MM.1S (cell line): ENCODE results near the gene GLB1L3.

Source experiments
- DNase-seq: peaks from one replicate; pipeline ENCODE4 v3.0.0-alpha.2; 2015
- H2AFZ ChIP-seq: fragments of 300-600 bp; sonication (generic); 2 replicates; pipeline ENCODE4 v1.6.0; 2016; ENCODE audit warnings: antibody characterized with exemption, low read length
- H3F3A ChIP-seq: fragments of 300-600 bp; sonication (generic); 2 replicates; pipeline ENCODE4 v1.6.1; 2016; ENCODE audit warnings: mild to moderate bottlenecking, antibody characterized with exemption, low read length, moderate library complexity, mixed read lengths; ENCODE audit not compliant: insufficient read depth
- H3K27ac ChIP-seq: fragments of 300-600 bp; sonication (generic); 2 replicates; pipeline ENCODE4 v1.5.1; 2016; ENCODE audit warnings: mild to moderate bottlenecking, low read length
- H3K27me3 ChIP-seq: fragments of 300-600 bp; sonication (generic); replicated peaks from 2 replicates; pipeline ENCODE4 v1.6.0; 2016; ENCODE audit warnings: low read length; ENCODE audit not compliant: insufficient read depth
- H3K36me3 ChIP-seq: fragments of 300-600 bp; sonication (generic); replicated peaks from 2 replicates; pipeline ENCODE4 v1.6.1; 2016; ENCODE audit warnings: mild to moderate bottlenecking, low read length, mixed read lengths; ENCODE audit not compliant: insufficient read depth
- H3K4me1 ChIP-seq: fragments of 300-600 bp; sonication (generic); 2 replicates; pipeline ENCODE4 v1.6.1; 2016; ENCODE audit warnings: low read length, mixed read lengths
- H3K4me2 ChIP-seq: fragments of 300-600 bp; sonication (generic); 2 replicates; pipeline ENCODE4 v1.6.0; 2016; ENCODE audit warnings: low read depth, low read length
- H3K4me3 ChIP-seq: fragments of 300-600 bp; sonication (generic); 2 replicates; pipeline ENCODE4 v1.5.1; 2016; ENCODE audit warnings: low read length, mixed read lengths
- H3K79me2 ChIP-seq: fragments of 300-600 bp; sonication (generic); 2 replicates; pipeline ENCODE4 v1.6.1; 2016; ENCODE audit warnings: mixed run types, low read length, mixed read lengths
- H3K9ac ChIP-seq: fragments of 300-600 bp; sonication (generic); 2 replicates; pipeline ENCODE4 v1.6.1; 2016; ENCODE audit warnings: low read length, mixed read lengths
- H3K9me2 ChIP-seq: fragments of 300-600 bp; sonication (generic); replicated peaks from 2 replicates; pipeline ENCODE4 v1.6.1; 2016; ENCODE audit warnings: mild to moderate bottlenecking, low read length, mixed read lengths; ENCODE audit not compliant: insufficient read depth
- H3K9me3 ChIP-seq: fragments of 300-600 bp; sonication (generic); replicated peaks from 2 replicates; pipeline ENCODE4 v1.6.1; 2016; ENCODE audit warnings: mild to moderate bottlenecking, low read length, mixed read lengths; ENCODE audit not compliant: insufficient read depth
- H4K20me1 ChIP-seq: fragments of 300-600 bp; sonication (generic); 2 replicates; pipeline ENCODE4 v1.6.1; 2016; ENCODE audit warnings: mild to moderate bottlenecking, low read length, moderate library complexity, mixed read lengths; ENCODE audit not compliant: insufficient read depth
- CTCF ChIP-seq: fragments of 300-600 bp; sonication (generic); IDR thresholded peaks from 2 replicates; pipeline ENCODE4 v1.5.1; 2016; ENCODE audit warnings: antibody characterized with exemption, low read length, mixed read lengths
- EZH2 ChIP-seq: fragments of 300-600 bp; sonication (generic); optimal IDR thresholded peaks from 2 replicates; pipeline ENCODE3; 2017; ENCODE audit warnings: low read depth, mild to moderate bottlenecking, antibody characterized with exemption, low read length, mixed read lengths
- EZH2phosphoT487 ChIP-seq: fragments of 300-600 bp; sonication (generic); IDR thresholded peaks from 2 replicates; pipeline ENCODE4 v1.6.1; 2018; ENCODE audit warnings: antibody characterized with exemption, low read length

The GLB1L3 gene

GRCh38 chr11:134338654-134339053, 62.5 kb downstream of the GLB1L3 start:
- Histone ChIP-seq H3K9ac (no peak overlapping the region), H3K4me3 (no peak overlapping the region), H3K9me2 (no peaks in the 10 kb centered on the region), H3K27ac (no peak overlapping the region), H3K27me3 (0 out of 2 replicates have a peak, but pooled peaks cover 2% of the 10 kb centered on the region), H3K4me1 (no peaks in the 10 kb centered on the region), H3K9me3 (no peaks in the 10 kb centered on the region), H4K20me1 (no peaks in the 10 kb centered on the region), H3K4me2 (no peak overlapping the region), H2AFZ (no peak overlapping the region), H3K79me2 (no peaks in the 10 kb centered on the region), H3F3A (no peaks in the 10 kb centered on the region), H3K36me3 (no peaks in the 10 kb centered on the region)
- DNase-seq: no peak
- TF ChIP-seq EZH2 (no peak), EZH2phosphoT487 (no peak), CTCF (no peak)

- no peak overlapping the region for H3K4me3 ChIP-seq
- no peak overlapping the region for H3K27ac ChIP-seq
- H3K27me3 ChIP-seq: 0 out of 2 replicates have a peak, but pooled peaks cover 2% of the 10 kb centered on the region
- no peaks in the 10 kb centered on the region for H3K9me2 ChIP-seq
- no peak overlapping the region for H2AFZ ChIP-seq
- H3K9ac ChIP-seq: no peak overlapping the region
- H3K9me3 ChIP-seq: no peaks in the 10 kb centered on the region
- H3K79me2 ChIP-seq: no peaks in the 10 kb centered on the region
- H3K36me3 ChIP-seq: no peaks in the 10 kb centered on the region
- H4K20me1 ChIP-seq: no peaks in the 10 kb centered on the region
- TF ChIP-seq EZH2 (no peak), EZH2phosphoT487 (no peak), CTCF (no peak)
- no peaks in the 10 kb centered on the region for H3F3A ChIP-seq
- H3K4me2 ChIP-seq: no peak overlapping the region
- no peak for DNase-seq
- no peaks in the 10 kb centered on the region for H3K4me1 ChIP-seq
Observed at GRCh38 chr11:134339756-134340155, 63.6 kb downstream of the GLB1L3 start.

- H3K4me2 ChIP-seq: no peak overlapping the region
- no peak overlapping the region for H3K9ac ChIP-seq
- H3K36me3 ChIP-seq: no peaks in the 10 kb centered on the region
- H3F3A ChIP-seq: no peaks in the 10 kb centered on the region
- DNase-seq: no peak
- no peaks in the 10 kb centered on the region for H3K79me2 ChIP-seq
- no peak overlapping the region for H2AFZ ChIP-seq
- H4K20me1 ChIP-seq: no peaks in the 10 kb centered on the region
- H3K9me3 ChIP-seq: no peaks in the 10 kb centered on the region
- no peak for TF ChIP-seq EZH2phosphoT487
- no peaks in the 10 kb centered on the region for H3K9me2 ChIP-seq
- H3K27ac ChIP-seq: no peak overlapping the region
- H3K4me1 ChIP-seq: no peaks in the 10 kb centered on the region
- 0 out of 2 replicates have a peak, but pooled peaks cover 2% of the 10 kb centered on the region for H3K27me3 ChIP-seq
- H3K4me3 ChIP-seq: no peak overlapping the region
Observed at GRCh38 chr11:134340354-134340964, 64.3 kb downstream of the GLB1L3 start.

- Histone ChIP-seq H3K9ac (no peak overlapping the region), H3K9me3 (no peaks in the 10 kb centered on the region), H2AFZ (no peak overlapping the region), H3K4me2 (no peak overlapping the region), H3K9me2 (no peaks in the 10 kb centered on the region), H3K27ac (no peak overlapping the region), H3K36me3 (no peaks in the 10 kb centered on the region), H3K79me2 (no peaks in the 10 kb centered on the region), H3K4me3 (no peak overlapping the region), H3K4me1 (no peaks in the 10 kb centered on the region), H3K27me3 (0 out of 2 replicates have a peak, but pooled peaks cover 2% of the 10 kb centered on the region), H4K20me1 (no peaks in the 10 kb centered on the region), H3F3A (no peaks in the 10 kb centered on the region)
- no peak for DNase-seq
- TF ChIP-seq EZH2phosphoT487: no peak
- no peak for TF ChIP-seq CTCF
- TF ChIP-seq EZH2: no peak
Observed at GRCh38 chr11:134341805-134342571, 65.8 kb downstream of the GLB1L3 start.
